Mesothelial cell of epicardium (in vitro differentiated cells): ENCODE measurements around the gene FAHD1. TPM values are rescaled to one million over a fixed set of nuclear protein-coding genes. Genes with fewer than 3 reads are reported as not detected.

Experiments
- DNase-seq, 2 experiments: peaks; one replicate each; pipeline ENCODE4 v3.0.0; 2021; ENCODE audit warnings: low spot score in 2 of 2; ENCODE audit not compliant: unreplicated experiment in 2 of 2
- H3K27ac Mint-ChIP-seq: 2 replicates; pipeline ENCODE4 v1.8.0; 2021; ENCODE audit warnings: mixed read lengths
- H3K27me3 Mint-ChIP-seq: 2 replicates; pipeline ENCODE4 v1.8.0; 2021; ENCODE audit warnings: low read depth, mixed read lengths
- H3K36me3 Mint-ChIP-seq: 2 replicates; pipeline ENCODE4 v1.8.0; 2021; ENCODE audit warnings: mixed read lengths
- H3K4me1 Mint-ChIP-seq: 2 replicates; pipeline ENCODE4 v1.8.0; 2021; ENCODE audit warnings: mixed read lengths
- H3K4me3 Mint-ChIP-seq: 2 replicates; pipeline ENCODE4 v1.8.0; 2021; ENCODE audit warnings: mild to moderate bottlenecking, moderate library complexity, mixed read lengths
- H3K9me3 Mint-ChIP-seq: 2 replicates; pipeline ENCODE4 v1.8.0; 2021; ENCODE audit warnings: mixed read lengths
- CTCF ChIP-seq: fragments of 200-600 bp; sonication (generic); IDR thresholded peaks from one replicate; pipeline ENCODE4 v1.5.0; 2021; ENCODE audit warnings: antibody characterized with exemption; ENCODE audit not compliant: unreplicated experiment
- total RNA-seq: library from RNA; stranded (reverse); gene quantifications from 3 replicates; pipeline ENCODE4 v1.2.1, GENCODE V29; 2021

The FAHD1 gene
- total RNA-seq, 1 donor from 2014 or later: 23.1 TPM

- Mint-ChIP-seq H3K27ac (peak overlapping the region; percentile 50), H3K4me3 (no peak overlapping the region), H3K4me1 (no peaks in the 10 kb centered on the region), H3K36me3 (peaks cover 30% of the 10 kb centered on the region), H3K27me3 (no peaks in the 10 kb centered on the region), H3K9me3 (peaks cover 4% of the 10 kb centered on the region)
- DNase-seq: no peak
- no peak for TF ChIP-seq CTCF
Measured at GRCh38 chr16:1810106-1810505, 16.9 kb upstream of the FAHD1 start.

GRCh38 chr16:1810536-1810935 is 16.5 kb upstream of the FAHD1 start:
- H3K4me1 Mint-ChIP-seq: no peaks in the 10 kb centered on the region
- no peaks in the 10 kb centered on the region for H3K27me3 Mint-ChIP-seq
- peaks cover 4% of the 10 kb centered on the region for H3K9me3 Mint-ChIP-seq
- H3K27ac Mint-ChIP-seq: no peak overlapping the region
- no peak overlapping the region for H3K4me3 Mint-ChIP-seq
- no peak for DNase-seq
- no peak for TF ChIP-seq CTCF
- H3K36me3 Mint-ChIP-seq: peaks cover 33% of the 10 kb centered on the region

- Mint-ChIP-seq H3K27ac (no peak overlapping the region), H3K4me3 (no peak overlapping the region), H3K4me1 (no peaks in the 10 kb centered on the region), H3K36me3 (peaks cover 18% of the 10 kb centered on the region), H3K27me3 (no peaks in the 10 kb centered on the region), H3K9me3 (no peaks in the 10 kb centered on the region)
- no peak for TF ChIP-seq CTCF
- DNase-seq: no peak
Measured at GRCh38 chr16:1812732-1813163, 14.3 kb upstream of the FAHD1 start.

GRCh38 chr16:1815461-1815860 is 11.5 kb upstream of the FAHD1 start:
- no peak for TF ChIP-seq CTCF
- no peak overlapping the region for H3K4me3 Mint-ChIP-seq
- DNase-seq: no peak
- H3K9me3 Mint-ChIP-seq: no peaks in the 10 kb centered on the region
- H3K36me3 Mint-ChIP-seq: peaks cover 14% of the 10 kb centered on the region
- no peaks in the 10 kb centered on the region for H3K4me1 Mint-ChIP-seq
- H3K27me3 Mint-ChIP-seq: no peaks in the 10 kb centered on the region
- H3K27ac Mint-ChIP-seq: no peak overlapping the region

GRCh38 chr16:1816396-1817275 is 10.4 kb upstream of the FAHD1 start:
- H3K27me3 Mint-ChIP-seq: no peaks in the 10 kb centered on the region
- H3K36me3 Mint-ChIP-seq: peaks cover 14% of the 10 kb centered on the region
- DNase-seq: no peak
- no peak overlapping the region for H3K27ac Mint-ChIP-seq
- H3K4me3 Mint-ChIP-seq: no peak overlapping the region
- no peaks in the 10 kb centered on the region for H3K4me1 Mint-ChIP-seq
- H3K9me3 Mint-ChIP-seq: no peaks in the 10 kb centered on the region
- no peak for TF ChIP-seq CTCF
